Loucy (cell line): Measurements from ENCODE around the gene DAP.

Source experiments
- H2AFZ ChIP-seq: fragments of 200-600 bp; sonication (generic); 2 replicates; pipeline ENCODE4 v1.6.0; 2016; ENCODE audit warnings: antibody characterized with exemption, mild to moderate bottlenecking, low read length, moderate library complexity
- H3F3A ChIP-seq: fragments of 200-600 bp; 2 replicates; pipeline ENCODE4 v1.6.0; 2016; ENCODE audit warnings: antibody characterized with exemption, low read depth, mild to moderate bottlenecking
- H3K27me3 ChIP-seq: fragments of 200-600 bp; sonication (generic); 2 replicates; pipeline ENCODE4 v1.6.1; 2014; ENCODE audit warnings: low read length, mild to moderate bottlenecking; ENCODE audit not compliant: insufficient read depth, poor library complexity, severe bottlenecking
- H3K36me3 ChIP-seq: fragments of 200-600 bp; sonication (generic); 2 replicates; pipeline ENCODE4 v1.6.1; 2016; ENCODE audit warnings: low read length; ENCODE audit not compliant: insufficient read depth
- H3K4me1 ChIP-seq: fragments of 200-600 bp; sonication (generic); 2 replicates; pipeline ENCODE4 v1.5.1; 2014; ENCODE audit warnings: low read length, mild to moderate bottlenecking; ENCODE audit not compliant: insufficient read depth, poor library complexity, severe bottlenecking
- H3K4me2 ChIP-seq: fragments of 200-600 bp; sonication (generic); 2 replicates; pipeline ENCODE4 v1.6.0; 2014; ENCODE audit warnings: antibody characterized with exemption, low read length, low read depth, mild to moderate bottlenecking; ENCODE audit not compliant: poor library complexity, severe bottlenecking
- H3K4me3 ChIP-seq: fragments of 200-600 bp; sonication (generic); 2 replicates; pipeline ENCODE4 v1.5.1; 2014; ENCODE audit warnings: low read length, mild to moderate bottlenecking, mixed read lengths; ENCODE audit not compliant: poor library complexity, severe bottlenecking
- H3K79me2 ChIP-seq: fragments of 200-600 bp; sonication (generic); 2 replicates; pipeline ENCODE4 v1.6.1; 2014; ENCODE audit warnings: low read length; ENCODE audit not compliant: insufficient read depth
- H3K9ac ChIP-seq: fragments of 200-600 bp; sonication (generic); 2 replicates; pipeline ENCODE4 v1.6.0; 2014; ENCODE audit warnings: mild to moderate bottlenecking, low read depth, low read length, moderate library complexity; ENCODE audit not compliant: poor library complexity, severe bottlenecking
- H3K9me2 ChIP-seq: fragments of 200-600 bp; sonication (generic); replicated peaks from 2 replicates; pipeline ENCODE4 v1.6.1; 2016; ENCODE audit warnings: low read depth, low read length, mixed read lengths
- H3K9me3 ChIP-seq: fragments of 200-600 bp; sonication (generic); 2 replicates; pipeline ENCODE4 v1.6.1; 2014; ENCODE audit warnings: mild to moderate bottlenecking, antibody characterized with exemption, low read length, low read depth; ENCODE audit not compliant: insufficient read depth
- H4K20me1 ChIP-seq: fragments of 200-600 bp; sonication (generic); 2 replicates; pipeline ENCODE4 v1.6.0; 2014; ENCODE audit warnings: antibody characterized with exemption, low read length, mild to moderate bottlenecking; ENCODE audit not compliant: insufficient read depth, poor library complexity, severe bottlenecking
- EZH2phosphoT487 ChIP-seq: fragments of 200-600 bp; IDR thresholded peaks from 2 replicates; pipeline ENCODE4 v1.6.1; 2018; ENCODE audit warnings: antibody characterized with exemption, mild to moderate bottlenecking, moderate library complexity, borderline replicate concordance
- TF ChIP-seq, protein P1 (sequence below): fragments of 200-600 bp; sonication (generic); conservative IDR thresholded peaks from 2 replicates; pipeline ENCODE4 v1.5.1; 2014; ENCODE audit warnings: mild to moderate bottlenecking, antibody characterized with exemption, low read length

The DAP gene

DNA sequence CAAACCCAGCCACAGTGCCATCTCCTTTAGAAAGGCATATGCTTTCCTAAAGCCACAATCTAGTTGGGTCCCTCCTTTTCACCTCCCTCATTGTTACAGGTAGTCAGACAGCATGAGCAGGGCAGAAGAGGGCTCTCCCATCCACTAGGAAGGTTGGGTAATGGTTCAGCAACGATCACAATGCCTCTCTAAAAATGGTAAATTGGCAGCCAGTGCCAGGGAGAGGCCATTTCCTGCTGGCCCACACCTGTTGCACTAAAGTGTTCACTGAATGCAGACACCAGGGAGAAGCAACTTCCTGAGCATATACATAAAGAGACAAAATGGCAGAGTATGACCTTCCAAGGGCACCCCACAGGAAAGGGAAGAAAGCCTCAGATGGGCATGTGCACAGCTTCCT lies 31.3 kb upstream of the DAP start:
- Histone ChIP-seq H3K4me3 (no peak overlapping the region), H3K9me2 (no peaks in the 10 kb centered on the region), H3K27me3 (no peaks in the 10 kb centered on the region), H3F3A (no peaks in the 10 kb centered on the region), H3K4me1 (no peaks in the 10 kb centered on the region), H3K9me3 (no peaks in the 10 kb centered on the region), H3K9ac (no peak overlapping the region), H3K4me2 (no peak overlapping the region), H3K79me2 (no peaks in the 10 kb centered on the region), H2AFZ (peak overlapping the region; percentile 66; the same call in 1 of the 2 replicates), H4K20me1 (no peaks in the 10 kb centered on the region), H3K36me3 (no peaks in the 10 kb centered on the region)
- TF ChIP-seq EZH2phosphoT487: no peak
- TF ChIP-seq, protein P1, sequence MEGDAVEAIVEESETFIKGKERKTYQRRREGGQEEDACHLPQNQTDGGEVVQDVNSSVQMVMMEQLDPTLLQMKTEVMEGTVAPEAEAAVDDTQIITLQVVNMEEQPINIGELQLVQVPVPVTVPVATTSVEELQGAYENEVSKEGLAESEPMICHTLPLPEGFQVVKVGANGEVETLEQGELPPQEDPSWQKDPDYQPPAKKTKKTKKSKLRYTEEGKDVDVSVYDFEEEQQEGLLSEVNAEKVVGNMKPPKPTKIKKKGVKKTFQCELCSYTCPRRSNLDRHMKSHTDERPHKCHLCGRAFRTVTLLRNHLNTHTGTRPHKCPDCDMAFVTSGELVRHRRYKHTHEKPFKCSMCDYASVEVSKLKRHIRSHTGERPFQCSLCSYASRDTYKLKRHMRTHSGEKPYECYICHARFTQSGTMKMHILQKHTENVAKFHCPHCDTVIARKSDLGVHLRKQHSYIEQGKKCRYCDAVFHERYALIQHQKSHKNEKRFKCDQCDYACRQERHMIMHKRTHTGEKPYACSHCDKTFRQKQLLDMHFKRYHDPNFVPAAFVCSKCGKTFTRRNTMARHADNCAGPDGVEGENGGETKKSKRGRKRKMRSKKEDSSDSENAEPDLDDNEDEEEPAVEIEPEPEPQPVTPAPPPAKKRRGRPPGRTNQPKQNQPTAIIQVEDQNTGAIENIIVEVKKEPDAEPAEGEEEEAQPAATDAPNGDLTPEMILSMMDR: no peak

DNA sequence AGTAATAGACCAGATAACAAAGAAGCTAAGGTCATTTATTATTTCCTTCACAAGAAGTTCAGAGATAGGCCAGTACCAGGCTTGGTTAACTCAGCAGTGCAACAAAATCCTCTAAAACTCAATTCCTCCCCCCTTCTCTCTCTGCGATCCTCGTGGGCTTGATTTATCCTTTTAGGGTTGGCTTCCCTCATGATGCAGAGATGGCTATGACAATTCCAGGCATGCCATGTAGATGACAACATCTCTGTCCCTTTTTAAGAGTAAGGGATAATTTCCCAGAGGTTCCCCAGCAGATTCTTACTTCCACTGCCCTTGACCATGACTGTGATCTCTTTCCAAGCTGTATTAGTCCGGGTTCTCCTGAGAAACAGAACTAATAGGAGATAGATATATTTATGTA lies 28.7 kb upstream of the DAP start:
- no peaks in the 10 kb centered on the region for H4K20me1 ChIP-seq
- H3K9ac ChIP-seq: no peak overlapping the region
- H3K79me2 ChIP-seq: no peaks in the 10 kb centered on the region
- H3K36me3 ChIP-seq: no peaks in the 10 kb centered on the region
- H3F3A ChIP-seq: no peaks in the 10 kb centered on the region
- no peaks in the 10 kb centered on the region for H3K9me3 ChIP-seq
- H3K4me2 ChIP-seq: no peak overlapping the region
- TF ChIP-seq EZH2phosphoT487: no peak
- TF ChIP-seq, protein P1: no peak
- H3K27me3 ChIP-seq: no peaks in the 10 kb centered on the region
- no peaks in the 10 kb centered on the region for H3K4me1 ChIP-seq
- no peaks in the 10 kb centered on the region for H3K9me2 ChIP-seq
- no peak overlapping the region for H3K4me3 ChIP-seq
- no peak overlapping the region for H2AFZ ChIP-seq

DNA sequence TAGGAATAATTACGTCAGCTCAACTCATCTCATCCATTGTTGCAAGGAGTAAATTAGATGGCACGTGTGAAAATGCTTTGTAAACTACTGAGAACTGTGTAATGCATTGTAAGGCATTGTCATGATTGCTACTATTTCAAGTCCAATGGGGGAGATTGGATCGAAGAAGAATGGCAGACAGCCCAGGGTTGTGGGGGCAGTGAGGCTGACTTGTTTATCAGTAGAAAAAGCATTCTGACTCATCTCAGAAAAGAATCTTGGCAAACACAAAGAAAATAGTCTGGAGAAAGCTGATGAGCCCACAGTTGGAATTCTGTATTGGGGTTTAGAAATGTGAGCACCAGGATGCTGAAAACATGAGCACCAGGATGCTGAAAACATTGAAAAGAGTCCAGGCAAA lies 28.0 kb upstream of the DAP start:
- Histone ChIP-seq H4K20me1 (no peaks in the 10 kb centered on the region), H3K9me2 (no peaks in the 10 kb centered on the region), H3F3A (no peaks in the 10 kb centered on the region), H2AFZ (no peak overlapping the region), H3K4me3 (no peak overlapping the region), H3K9ac (no peak overlapping the region), H3K36me3 (no peaks in the 10 kb centered on the region), H3K79me2 (no peaks in the 10 kb centered on the region), H3K4me2 (no peak overlapping the region), H3K9me3 (no peaks in the 10 kb centered on the region), H3K4me1 (no peaks in the 10 kb centered on the region), H3K27me3 (no peaks in the 10 kb centered on the region)
- TF ChIP-seq, protein P1: no peak
- no peak for TF ChIP-seq EZH2phosphoT487
